HG02588 (cell line): ENCODE data around the gene SLC25A10.

Source experiments
- ATAC-seq: cut with Tn5 transposase; IDR thresholded peaks from one replicate; pipeline ENCODE4 v1.9.1; 2021; ENCODE audit warnings: mild to moderate bottlenecking, moderate library complexity; ENCODE audit not compliant: unreplicated experiment

The SLC25A10 gene

DNA sequence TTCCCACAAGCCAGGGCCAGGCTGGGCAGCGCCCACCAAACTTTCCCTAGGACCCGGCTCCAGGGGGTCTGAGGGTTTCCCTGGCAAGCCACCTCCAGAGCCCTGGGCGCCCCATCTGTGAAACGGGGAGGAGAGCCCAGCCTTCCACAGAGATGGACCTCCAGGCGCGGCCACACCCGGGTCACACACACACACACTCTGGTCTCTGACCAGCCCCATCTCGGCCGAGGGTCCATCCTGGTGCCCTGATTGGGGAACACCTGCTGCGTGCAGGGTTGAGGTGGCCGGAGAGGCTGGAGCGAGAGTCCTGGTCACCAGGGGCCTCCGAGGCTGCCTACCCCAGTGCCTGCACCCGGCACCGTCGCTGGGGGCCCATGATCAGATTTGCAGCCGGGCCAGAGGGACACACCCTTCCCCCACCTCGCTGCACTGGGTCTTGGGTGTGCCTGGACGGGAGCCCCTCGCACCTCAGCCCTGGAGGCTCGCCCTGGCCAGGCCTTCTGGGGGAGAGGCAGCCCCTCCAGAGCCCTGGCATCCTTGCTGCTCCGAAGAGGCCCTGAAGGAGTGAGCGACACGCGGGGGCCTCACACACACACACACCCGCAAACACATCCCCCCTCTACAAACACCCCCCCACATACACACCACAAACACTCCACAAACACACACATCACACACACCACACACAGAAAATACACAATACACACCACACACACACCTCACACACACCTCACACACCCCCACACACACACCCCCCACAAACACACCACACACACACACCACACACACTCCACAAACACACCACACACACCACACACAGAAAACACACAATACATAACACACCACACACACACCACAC lies 29.7 kb downstream of the SLC25A10 start:
- ATAC-seq = no peak
